ENCODE results near the gene APOL4.
"Not testable (repeated sequence)": the region's sequence is repeated elsewhere in the genome, so short reads cannot be mapped to it uniquely, and the experiment has no call there.

APOL4 gene

DNA sequence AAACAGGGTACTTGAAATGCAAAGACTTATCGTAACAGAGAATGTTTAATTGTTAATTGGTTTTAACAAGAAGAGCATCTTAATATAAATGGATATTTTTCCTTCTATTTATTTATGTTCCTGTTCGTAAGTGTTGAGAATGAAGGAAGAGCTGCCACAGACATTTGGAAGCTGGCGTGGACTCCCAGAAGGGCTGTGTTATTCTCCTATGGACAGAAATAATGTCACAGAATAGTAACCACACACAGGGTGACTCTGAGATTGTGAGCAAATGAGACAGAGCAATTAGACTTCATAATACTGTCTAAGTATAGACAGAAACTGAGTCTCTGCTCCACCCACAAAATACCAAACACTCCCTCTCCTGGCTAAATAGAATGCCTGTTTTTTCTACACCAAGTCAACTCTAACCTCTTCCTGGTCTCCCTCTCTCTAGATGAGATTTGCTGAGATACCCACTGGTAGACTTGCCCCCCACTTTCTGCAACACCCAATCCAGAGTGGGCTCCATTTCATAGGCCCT is 47.1 kb downstream of the APOL4 start:
- H3K27me3 Mint-ChIP-seq, result no peaks in the 10 kb centered on the region
- peaks cover 47 to 61% of the 10 kb centered on the region in 2 donors for H3K4me1 Mint-ChIP-seq
- H3K36me3 Mint-ChIP-seq, result peaks cover 14 to 17% of the 10 kb centered on the region in 2 donors
- peak overlapping the region; percentile 20 for H3K27ac Mint-ChIP-seq
- H3K9me3 Mint-ChIP-seq, result peaks cover 2 to 8% of the 10 kb centered on the region in 2 donors
- DNase-seq (no peak), ATAC-seq (replicated peaks) (no peak)
- H3K4me3 Mint-ChIP-seq, result no peak overlapping the region

GRCh38 chr22:36153501-36154422 is 47.8 kb downstream of the APOL4 start:
- DNase-seq, result no peak
- Mint-ChIP-seq H3K9me3 (peaks cover 2 to 8% of the 10 kb centered on the region in 2 donors), H3K4me1 (peaks cover 40 to 54% of the 10 kb centered on the region in 2 donors), H3K27me3 (no peaks in the 10 kb centered on the region), H3K36me3 (peaks cover 14 to 17% of the 10 kb centered on the region in 2 donors), H3K4me3 (no peak overlapping the region), H3K27ac (peak overlapping the region; percentile 32)
- no peak for ATAC-seq (replicated peaks)

- H3K4me3 Mint-ChIP-seq; H3K27me3 Mint-ChIP-seq; DNase-seq; H3K9me3 Mint-ChIP-seq; ATAC-seq (replicated peaks); H3K27ac Mint-ChIP-seq: not testable (repeated sequence)
- H3K36me3 Mint-ChIP-seq, result peaks cover 20 to 24% of the 10 kb centered on the region in 2 donors
- H3K4me1 Mint-ChIP-seq, result peaks cover 37 to 53% of the 10 kb centered on the region in 2 donors
Observed at GRCh38 chr22:36152821-36153220, 48.8 kb downstream of the APOL4 start.

DNA sequence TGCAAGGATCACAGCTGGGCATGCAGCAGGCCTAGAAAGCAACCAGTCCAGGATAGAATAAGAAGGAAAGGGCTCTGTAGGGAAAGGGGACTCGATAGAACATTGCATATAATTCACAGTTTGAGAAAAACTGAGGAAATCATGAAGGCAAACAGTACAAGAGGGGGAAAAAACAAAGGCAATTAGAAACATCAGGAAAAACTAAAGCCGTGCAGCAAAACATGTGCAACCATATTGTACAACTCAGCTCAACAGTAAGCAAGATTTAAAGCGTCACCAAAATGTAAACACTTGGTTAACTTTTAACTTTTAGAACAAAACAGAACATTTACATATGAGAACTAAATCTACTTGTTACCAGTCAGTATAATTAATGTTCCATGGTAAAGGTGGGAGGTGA is 49.5 kb downstream of the APOL4 start:
- DNase-seq, result no peak
- Mint-ChIP-seq H3K27me3 (no peaks in the 10 kb centered on the region), H3K36me3 (peaks cover 21 to 24% of the 10 kb centered on the region in 2 donors), H3K4me1 (peaks cover 37 to 46% of the 10 kb centered on the region in 2 donors), H3K9me3 (peaks cover 2 to 8% of the 10 kb centered on the region in 2 donors), H3K4me3 (no peak overlapping the region), H3K27ac (no peak overlapping the region)
- no peak for ATAC-seq (replicated peaks)

- Mint-ChIP-seq H3K4me1 (peaks cover 27 to 36% of the 10 kb centered on the region in 2 donors), H3K36me3 (peaks cover 18 to 22% of the 10 kb centered on the region in 2 donors), H3K9me3 (peaks cover 2 to 8% of the 10 kb centered on the region in 2 donors), H3K27me3 (no peaks in the 10 kb centered on the region), H3K4me3 (no peak overlapping the region), H3K27ac (no peak overlapping the region)
- ATAC-seq (replicated peaks), result no peak
- DNase-seq, result no peak
Observed at GRCh38 chr22:36151006-36151595, 50.5 kb downstream of the APOL4 start.

DNA sequence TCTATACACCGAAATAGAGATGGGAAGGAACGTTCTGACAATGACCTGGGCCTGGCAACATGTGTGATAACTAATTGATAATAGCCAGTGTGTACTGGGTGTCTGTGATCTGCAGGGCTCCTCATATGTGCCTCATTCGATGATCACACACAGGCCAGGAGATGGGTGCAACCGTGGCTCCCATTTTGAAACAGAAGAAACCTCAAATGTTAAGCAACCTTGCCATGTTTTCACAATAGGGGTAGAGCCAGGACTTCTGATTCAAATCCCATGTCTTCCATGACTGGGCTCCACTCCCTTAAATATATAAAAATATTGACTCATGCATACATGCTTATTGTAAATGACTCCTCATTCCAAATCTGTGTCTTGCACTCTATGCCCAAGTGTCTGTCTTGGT is 52.2 kb downstream of the APOL4 start:
- Mint-ChIP-seq H3K36me3 (peaks cover 16 to 21% of the 10 kb centered on the region in 2 donors), H3K27ac (no peak overlapping the region), H3K4me3 (no peak overlapping the region), H3K9me3 (peaks cover 2 to 8% of the 10 kb centered on the region in 2 donors), H3K27me3 (no peaks in the 10 kb centered on the region), H3K4me1 (peaks cover 16 to 20% of the 10 kb centered on the region in 2 donors)
- DNase-seq (no peak), ATAC-seq (replicated peaks) (no peak)

- no peak for DNase-seq
- Mint-ChIP-seq H3K36me3 (peaks cover 16 to 25% of the 10 kb centered on the region in 2 donors), H3K4me3 (no peak overlapping the region), H3K4me1 (peaks cover 13 to 19% of the 10 kb centered on the region in 2 donors), H3K27me3 (no peaks in the 10 kb centered on the region), H3K27ac (no peak overlapping the region), H3K9me3 (peaks cover 2 to 8% of the 10 kb centered on the region in 2 donors)
- no peak for ATAC-seq (replicated peaks)
Observed at GRCh38 chr22:36148411-36148810, 53.2 kb downstream of the APOL4 start.

DNA sequence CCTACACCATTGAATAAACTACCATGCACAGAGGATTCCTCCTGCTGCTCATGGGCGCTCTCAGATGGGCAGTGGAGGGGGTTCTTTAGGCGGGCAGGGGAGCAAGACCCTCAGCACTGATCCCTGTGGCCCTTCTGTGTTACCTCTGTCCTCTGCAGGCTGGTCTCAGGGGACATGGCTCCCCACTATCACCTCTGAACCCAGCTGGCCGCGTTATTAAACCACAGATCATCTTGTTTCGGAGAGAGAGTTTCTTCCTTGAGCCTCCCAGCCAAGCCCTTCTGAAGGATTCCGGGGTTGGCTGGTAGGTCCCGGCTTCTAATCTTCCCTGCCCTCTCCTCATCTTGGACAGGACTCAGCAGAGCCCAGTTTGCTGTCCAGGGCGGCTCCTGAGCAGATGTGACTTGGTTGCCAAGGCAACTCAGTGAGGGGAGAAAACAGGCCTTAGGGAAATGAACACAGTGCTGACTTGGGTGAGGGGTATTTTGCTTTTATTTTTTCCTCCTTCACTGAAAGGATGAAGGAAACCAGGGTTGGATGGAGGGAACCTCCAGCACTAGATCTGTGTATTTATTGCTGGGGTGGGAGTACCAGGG is 54.3 kb downstream of the APOL4 start:
- Mint-ChIP-seq H3K27me3 (no peaks in the 10 kb centered on the region), H3K9me3 (peaks cover 2 to 7% of the 10 kb centered on the region in 2 donors), H3K36me3 (peaks cover 18 to 24% of the 10 kb centered on the region in 2 donors), H3K4me1 (peaks cover 12 to 19% of the 10 kb centered on the region in 2 donors), H3K4me3 (no peak overlapping the region), H3K27ac (no peak overlapping the region)
- DNase-seq, result no peak
- ATAC-seq (replicated peaks), result no peak

GRCh38 chr22:36145881-36146280 is 55.7 kb downstream of the APOL4 start:
- ATAC-seq (replicated peaks), result no peak
- no peak overlapping the region for H3K27ac Mint-ChIP-seq
- DNase-seq, result no peak
- H3K4me3 Mint-ChIP-seq, result no peak overlapping the region
- peaks cover 6 to 8% of the 10 kb centered on the region in 2 donors for H3K4me1 Mint-ChIP-seq
- H3K36me3 Mint-ChIP-seq, result peaks cover 24% of the 10 kb centered on the region in 2 donors
- H3K9me3 Mint-ChIP-seq, result no peaks in the 10 kb centered on the region
- H3K27me3 Mint-ChIP-seq, result no peaks in the 10 kb centered on the region

DNA sequence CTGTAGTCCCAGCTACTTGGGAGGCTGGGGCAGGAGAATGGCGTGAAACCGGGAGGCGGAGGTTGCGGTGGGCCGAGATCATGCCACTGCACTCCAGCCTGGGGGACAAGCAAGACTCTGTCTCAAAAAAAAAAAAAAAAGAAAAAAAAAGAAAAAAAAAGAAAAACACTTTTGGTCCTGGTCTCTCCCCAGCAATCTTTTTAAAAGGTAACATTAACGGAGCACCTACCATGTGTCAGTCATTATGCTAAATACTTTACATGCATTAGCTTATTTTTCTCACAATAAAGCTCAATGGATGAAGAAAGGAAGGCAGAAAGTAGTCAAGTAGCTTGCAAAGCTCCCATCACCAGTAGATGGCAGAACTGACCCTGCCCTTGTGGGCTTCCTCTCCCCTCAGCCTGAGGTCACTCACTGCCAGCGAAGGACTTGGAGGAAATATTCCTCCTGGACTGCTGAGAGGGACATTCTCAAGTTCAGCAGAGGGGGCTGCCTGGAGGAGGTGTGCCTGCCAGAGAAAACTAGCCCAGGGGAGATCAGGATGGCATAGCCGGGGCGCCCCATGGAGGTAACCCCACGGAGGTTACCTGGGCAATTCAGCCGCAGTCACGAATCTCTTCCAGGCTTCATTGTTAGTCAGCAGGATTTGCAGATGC is 56.6 kb downstream of the APOL4 start:
- Mint-ChIP-seq H3K27me3 (no peaks in the 10 kb centered on the region), H3K4me3 (no peak overlapping the region), H3K4me1 (peaks cover 6 to 8% of the 10 kb centered on the region in 2 donors), H3K27ac (peak overlapping the region; percentile 42), H3K36me3 (peaks cover 24 to 28% of the 10 kb centered on the region in 2 donors), H3K9me3 (no peaks in the 10 kb centered on the region)
- peak; percentile 78 to 84 for ATAC-seq (replicated peaks)
- no peak for DNase-seq

DNA sequence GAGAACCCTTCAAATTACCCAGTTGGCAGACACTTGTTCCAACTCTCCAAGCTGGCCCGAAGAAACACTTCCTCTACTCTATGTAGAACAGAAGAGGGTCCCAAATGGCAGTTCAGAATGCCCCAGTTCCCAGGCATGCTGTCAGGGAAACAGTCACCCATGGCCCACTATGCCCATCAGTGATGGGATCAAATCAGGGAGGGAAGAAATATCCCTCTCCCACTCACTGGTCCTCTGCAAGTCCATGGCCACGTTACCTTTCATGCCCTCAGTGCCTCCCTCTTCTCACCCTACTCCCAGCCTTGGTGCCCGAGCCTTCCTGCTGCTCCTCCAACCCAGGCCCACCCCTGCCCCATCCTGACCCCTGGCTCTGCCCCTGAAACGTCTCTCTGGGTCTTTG is 57.7 kb downstream of the APOL4 start:
- ATAC-seq (replicated peaks), result no peak
- H3K9me3 Mint-ChIP-seq, result no peaks in the 10 kb centered on the region
- peaks cover 6 to 8% of the 10 kb centered on the region in 2 donors for H3K4me1 Mint-ChIP-seq
- no peak for DNase-seq
- H3K27me3 Mint-ChIP-seq, result no peaks in the 10 kb centered on the region
- no peak overlapping the region for H3K27ac Mint-ChIP-seq
- H3K4me3 Mint-ChIP-seq, result no peak overlapping the region
- H3K36me3 Mint-ChIP-seq, result peaks cover 23 to 30% of the 10 kb centered on the region in 2 donors

DNA sequence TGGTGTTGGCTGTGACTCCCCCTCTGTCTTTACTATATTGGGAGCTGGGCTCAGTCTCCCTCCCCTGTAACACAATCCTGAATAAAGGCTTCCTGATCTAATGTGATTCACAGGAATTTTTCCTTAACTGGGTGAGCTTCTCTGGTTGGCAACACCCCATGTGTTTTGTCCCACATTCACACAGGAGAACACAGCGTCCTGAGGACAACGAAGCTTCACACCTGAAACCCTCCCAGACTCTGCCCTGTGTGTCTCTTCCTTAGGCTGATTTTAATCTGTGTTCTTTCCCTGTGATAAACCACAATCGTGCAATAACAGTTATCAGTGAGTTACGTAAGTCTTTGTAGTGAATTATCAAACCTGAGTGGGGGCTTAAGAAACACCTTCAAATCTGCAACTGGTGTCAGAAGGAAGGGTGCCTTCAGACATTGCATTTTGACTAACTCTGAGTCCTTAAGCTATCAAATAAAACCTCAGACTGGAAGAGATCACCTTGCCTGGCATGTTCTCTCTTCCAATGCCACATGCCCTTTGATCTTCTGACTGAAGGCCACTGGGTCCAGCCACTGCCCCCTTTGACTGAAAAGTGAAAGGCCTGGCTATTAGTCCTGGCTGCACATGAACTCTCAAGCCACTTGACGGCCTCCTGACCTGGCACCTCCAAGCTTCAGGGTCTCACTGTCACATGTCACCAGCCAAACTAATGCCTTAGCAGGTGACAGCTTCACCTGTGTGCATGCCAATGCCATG is 58.4 kb downstream of the APOL4 start:
- peaks cover 3 to 5% of the 10 kb centered on the region in 2 donors for H3K4me1 Mint-ChIP-seq
- H3K9me3 Mint-ChIP-seq, result no peaks in the 10 kb centered on the region
- no peak for ATAC-seq (replicated peaks)
- no peak overlapping the region for H3K27ac Mint-ChIP-seq
- peaks cover 21 to 28% of the 10 kb centered on the region in 2 donors for H3K36me3 Mint-ChIP-seq
- no peak overlapping the region for H3K4me3 Mint-ChIP-seq
- DNase-seq, result no peak
- H3K27me3 Mint-ChIP-seq, result no peaks in the 10 kb centered on the region

DNA sequence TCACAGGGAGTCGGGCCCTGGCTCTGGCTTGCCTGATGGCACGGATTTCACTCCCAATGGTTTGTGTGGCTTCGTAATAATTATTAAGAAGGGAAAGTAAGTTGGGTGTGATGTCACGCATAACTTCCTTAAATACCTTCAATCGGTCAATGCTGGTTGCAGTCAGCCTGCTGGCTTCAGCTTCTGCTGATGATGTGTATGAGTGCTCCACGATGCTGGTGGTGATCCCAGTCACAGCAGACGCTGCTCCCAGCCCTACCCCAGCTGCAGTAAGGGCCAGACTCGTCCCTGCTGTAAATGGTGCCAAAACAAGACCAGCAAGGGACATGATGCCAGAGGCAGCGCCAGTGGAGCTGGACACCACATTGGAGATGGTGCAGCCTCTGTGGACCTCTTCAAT is 60.1 kb downstream of the APOL4 start:
- Mint-ChIP-seq H3K9me3 (no peaks in the 10 kb centered on the region), H3K27ac (no peak overlapping the region), H3K4me3 (no peak overlapping the region), H3K27me3 (no peaks in the 10 kb centered on the region), H3K36me3 (peaks cover 15 to 23% of the 10 kb centered on the region in 2 donors), H3K4me1 (no peaks in the 10 kb centered on the region)
- ATAC-seq (replicated peaks) (no peak), DNase-seq (no peak)

Measured in stimulated activated naive B cell treated with anti-CD40 and anti-IgM and Interleukin-4, amounts not matched to agents 10 μg/mL and 1 μg/mL and 100 μg/mL, for 72 hours (primary cell).